Measurements from ENCODE around the gene MFSD2A. TPM values are rescaled to one million over a fixed set of nuclear protein-coding genes. Genes with fewer than 3 reads are reported as not detected.
"Not testable (repeated sequence)": the region's sequence is repeated elsewhere in the genome, so short reads cannot be mapped to it uniquely, and the experiment has no call there.

Gene MFSD2A
- polyA plus RNA-seq, 1 donor = 1.2 TPM

GRCh38 chr1:40004857-40005256 is 49.9 kb downstream of the MFSD2A start:
- no peak for DNase-seq

GRCh38 chr1:40007481-40008034 is 52.6 kb downstream of the MFSD2A start:
- DNase-seq = not testable (repeated sequence)

GRCh38 chr1:40011198-40011597 is 56.3 kb downstream of the MFSD2A start:
- DNase-seq = no peak

- DNase-seq = no peak
Observed at GRCh38 chr1:40014253-40014706, 59.3 kb downstream of the MFSD2A start.

- no peak for DNase-seq
Observed at GRCh38 chr1:40014812-40015594, 60.1 kb downstream of the MFSD2A start.

GRCh38 chr1:40017951-40018575 is 63.1 kb downstream of the MFSD2A start:
- no peak for DNase-seq

Other genes starting within 250 kb of the MFSD2A start
- gene PPIE, start 216.3 kb upstream of the MFSD2A start, polyA plus RNA-seq (ENCODE audit: insufficient read length) = 41.6 TPM
- 0.37 TPM for gene OXCT2, start 183.8 kb upstream of the MFSD2A start, polyA plus RNA-seq (ENCODE audit: insufficient read length)
- gene BMP8B, start 166.3 kb upstream of the MFSD2A start, polyA plus RNA-seq (ENCODE audit: insufficient read length) = 1.5 TPM
- 17.2 TPM for gene TRIT1, start 71.6 kb upstream of the MFSD2A start, polyA plus RNA-seq (ENCODE audit: insufficient read length)
- gene MYCL, start 53.2 kb upstream of the MFSD2A start, polyA plus RNA-seq (ENCODE audit: insufficient read length) = 2.6 TPM
- gene CAP1, start 85.6 kb downstream of the MFSD2A start, polyA plus RNA-seq (ENCODE audit: insufficient read length) = 80.4 TPM
- gene PPT1, start 142.1 kb downstream of the MFSD2A start, polyA plus RNA-seq (ENCODE audit: insufficient read length) = 38.2 TPM
- 12.8 TPM for gene RLF, start 206.2 kb downstream of the MFSD2A start, polyA plus RNA-seq (ENCODE audit: insufficient read length)